H1 (cell line): Measurements from ENCODE around the gene ZNF385C. TPM values are rescaled to one million over a fixed set of nuclear protein-coding genes. Genes with fewer than 3 reads are reported as not detected.

Experiments used
- CTCF ChIA-PET: fragments of 300-600 bp; sonication (Branson Sonifier 250); formaldehyde crosslinking; loops from one replicate; lab custom pipeline; 2021; ENCODE audit not compliant: partially characterized antibody; lab: Charles Lee
- POLR2A ChIA-PET: fragments of 300-600 bp; sonication (Branson Sonifier 250); formaldehyde crosslinking; loops from one replicate; lab custom pipeline; 2021; ENCODE audit warnings: inconsistent platforms; ENCODE audit not compliant: partially characterized antibody; lab: Charles Lee
- DNase-seq, 2 experiments: peaks; one replicate each; pipeline versions ENCODE4 v3.0.0 to v3.0.0-alpha.2; 2010 to 2022; ENCODE audit warnings: low spot score in 2 of 2, low read depth in 1 of 2, mixed read lengths in 1 of 2
- FAIRE-seq: peaks from 2 replicates; lab custom pipeline; 2011; peaks lifted over from hg19 to GRCh38; lab: Jason Lieb, UNC
- H2AFZ ChIP-seq: 2 replicates; pipeline ENCODE4 v1.8.1; 2012; ENCODE audit warnings: low read length, inconsistent platforms
- H2AK5ac ChIP-seq: 2 replicates; pipeline ENCODE4 v1.6.1; 2013; ENCODE audit warnings: low read depth, low read length
- H2BK120ac ChIP-seq: replicated peaks from 2 replicates; pipeline ENCODE3; 2013; ENCODE audit warnings: low read depth, low read length, inconsistent platforms
- H2BK12ac ChIP-seq: 2 replicates; pipeline ENCODE4 v1.6.1; 2013; ENCODE audit warnings: low read depth, low read length
- H2BK15ac ChIP-seq: 2 replicates; pipeline ENCODE4 v1.6.1; 2013; ENCODE audit warnings: low read length
- H2BK20ac ChIP-seq: 2 replicates; pipeline ENCODE4 v1.6.1; 2013; ENCODE audit warnings: low read length
- H2BK5ac ChIP-seq: 2 replicates; pipeline ENCODE4 v1.6.1; 2013; ENCODE audit warnings: low read depth, low read length
- H3K14ac ChIP-seq: 2 replicates; pipeline ENCODE4 v1.6.1; 2013; ENCODE audit warnings: inconsistent platforms; ENCODE audit not compliant: insufficient read length
- H3K18ac ChIP-seq: 2 replicates; pipeline ENCODE4 v1.6.1; 2013; ENCODE audit warnings: low read length; ENCODE audit errors: extremely low read depth
- H3K23ac ChIP-seq: 2 replicates; pipeline ENCODE4 v1.6.1; 2013; ENCODE audit warnings: inconsistent platforms; ENCODE audit not compliant: insufficient read length
- H3K23me2 ChIP-seq: 2 replicates; pipeline ENCODE4 v1.6.1; 2013; ENCODE audit warnings: low read depth, low read length
- H3K27ac ChIP-seq: 2 replicates; pipeline ENCODE4 v1.6.1; 2011; ENCODE audit warnings: low read depth, low read length, inconsistent platforms
- H3K27me3 ChIP-seq, 4 experiments: replicated peaks in 1 of 4; 1 replicate in 1 of 4; 2 replicates in 3 of 4; pipeline versions ENCODE4 v1.6.1 to v1.8.1; 2011 to 2013; ENCODE audit warnings: low read length in 3 of 4, mild to moderate bottlenecking in 3 of 4, inconsistent platforms in 2 of 4, mixed read lengths in 2 of 4, moderate library complexity in 1 of 4; ENCODE audit not compliant: control insufficient read depth in 3 of 4, insufficient read depth in 3 of 4; ENCODE audit errors: extremely low read depth in 1 of 4
- H3K36me3 ChIP-seq, 4 experiments: 2 replicates each; pipeline versions ENCODE4 v1.6.1 to v1.8.1; 2011 to 2013; ENCODE audit warnings: mild to moderate bottlenecking in 4 of 4, low read length in 3 of 4, moderate library complexity in 2 of 4, control low read depth in 1 of 4, inconsistent platforms in 1 of 4; ENCODE audit not compliant: insufficient read depth in 4 of 4, control insufficient read depth in 2 of 4
- H3K4ac ChIP-seq: replicated peaks from 2 replicates; pipeline ENCODE3; 2013; ENCODE audit warnings: low read length, low read depth, mixed read lengths, inconsistent platforms; ENCODE audit not compliant: insufficient read length
- H3K4me1 ChIP-seq, 4 experiments: replicated peaks in 1 of 4; 1 replicate in 1 of 4; 2 replicates in 3 of 4; pipeline versions ENCODE4 v1.6.1 to v1.8.1; 2011 to 2013; ENCODE audit warnings: low read length in 3 of 4, inconsistent platforms in 2 of 4, mixed read lengths in 1 of 4; ENCODE audit not compliant: insufficient read depth in 4 of 4, control insufficient read depth in 3 of 4
- H3K4me2 ChIP-seq, 2 experiments: 2 replicates each; pipeline versions ENCODE4 v1.6.1 to v1.8.1; 2011 to 2013; ENCODE audit warnings: low read depth in 2 of 2, low read length in 2 of 2, control low read depth in 1 of 2, inconsistent platforms in 1 of 2, mild to moderate bottlenecking in 1 of 2; ENCODE audit not compliant: insufficient read depth in 1 of 2
- H3K4me3 ChIP-seq, 4 experiments: fragments of 200-600, 300-600 bp in 1 of 4; sonication (generic), shearing (Covaris generic), sonication (Bioruptor Twin) in 1 of 4; 2 replicates each; pipeline versions ENCODE4 v1.5.1 to v1.8.1; 2011 to 2016; ENCODE audit warnings: low read length in 4 of 4, low read depth in 3 of 4, control low read depth in 2 of 4, inconsistent platforms in 2 of 4, mild to moderate bottlenecking in 2 of 4, mixed read lengths in 1 of 4, moderate library complexity in 1 of 4; ENCODE audit not compliant: insufficient read depth in 2 of 4; ENCODE audit errors: extremely low read depth in 1 of 4
- H3K56ac ChIP-seq: replicated peaks from 2 replicates; pipeline ENCODE3; 2013; ENCODE audit warnings: low read depth, mild to moderate bottlenecking, mixed read lengths, low read length, inconsistent platforms; ENCODE audit not compliant: insufficient read length
- H3K79me1 ChIP-seq: 2 replicates; pipeline ENCODE4 v1.6.1; 2013; ENCODE audit warnings: low read depth, low read length, control low read depth
- H3K79me2 ChIP-seq, 2 experiments: 2 replicates each; pipeline versions ENCODE4 v1.6.1 to v1.8.1; 2012 to 2013; ENCODE audit warnings: low read length in 2 of 2, mild to moderate bottlenecking in 2 of 2, inconsistent platforms in 1 of 2; ENCODE audit not compliant: insufficient read depth in 2 of 2, control insufficient read depth in 1 of 2
- H3K9ac ChIP-seq, 4 experiments: replicated peaks in 1 of 4; 1 replicate in 1 of 4; 2 replicates in 3 of 4; pipeline versions ENCODE4 v1.6.1 to v1.8.1; 2011 to 2013; ENCODE audit warnings: low read depth in 3 of 4, low read length in 3 of 4, control low read depth in 2 of 4, mild to moderate bottlenecking in 2 of 4, moderate library complexity in 2 of 4, inconsistent platforms in 1 of 4; ENCODE audit errors: extremely low read depth in 1 of 4
- H3K9me3 ChIP-seq, 2 experiments: 2 replicates each; pipeline versions ENCODE4 v1.6.1 to v1.8.1; 2012 to 2013; ENCODE audit warnings: mild to moderate bottlenecking in 2 of 2, moderate library complexity in 2 of 2, control low read depth in 1 of 2, inconsistent platforms in 1 of 2, low read depth in 1 of 2, low read length in 1 of 2, mixed read lengths in 1 of 2; ENCODE audit not compliant: insufficient read depth in 2 of 2
- H4K20me1 ChIP-seq, 2 experiments: replicated peaks in 1 of 2; 2 replicates each; pipeline versions ENCODE3 to v1.8.1; 2011 to 2013; ENCODE audit warnings: inconsistent platforms in 2 of 2, low read length in 2 of 2, mild to moderate bottlenecking in 1 of 2; ENCODE audit not compliant: insufficient read depth in 2 of 2, control insufficient read depth in 1 of 2
- H4K5ac ChIP-seq: 2 replicates; pipeline ENCODE4 v1.6.1; 2013; ENCODE audit warnings: low read length, low read depth, mixed read lengths, inconsistent platforms; ENCODE audit not compliant: insufficient read length
- H4K8ac ChIP-seq: 2 replicates; pipeline ENCODE4 v1.8.0; 2013; ENCODE audit warnings: mild to moderate bottlenecking, moderate library complexity, low read length, inconsistent platforms; ENCODE audit not compliant: insufficient read depth; ENCODE audit errors: extremely low read depth
- H4K91ac ChIP-seq: replicated peaks from 2 replicates; pipeline ENCODE3; 2013; ENCODE audit warnings: low read length, mixed read lengths, inconsistent platforms; ENCODE audit not compliant: insufficient read length
- BRCA1 ChIP-seq: IDR thresholded peaks from 2 replicates; pipeline ENCODE4 v1.6.1; 2012; ENCODE audit warnings: low read depth, low read length, improper control_type of control experiment
- CBX8 ChIP-seq: fragments of 300-800, 300-1000 bp; sonication (generic); IDR thresholded peaks from 2 replicates; pipeline ENCODE4 v1.7.1; 2016; ENCODE audit warnings: low read depth, low read length, borderline replicate concordance
- GTF2F1 ChIP-seq: IDR thresholded peaks from 2 replicates; pipeline ENCODE4 v1.6.1; 2012; ENCODE audit warnings: low read depth, low read length, improper control_type of control experiment, borderline replicate concordance
- NRF1 ChIP-seq: IDR thresholded peaks from 2 replicates; pipeline ENCODE4 v1.6.1; 2011; ENCODE audit warnings: mild to moderate bottlenecking, low read depth, low read length, improper control_type of control experiment
- POU5F1 ChIP-seq: IDR thresholded peaks from 2 replicates; pipeline ENCODE4 v1.6.1; 2011; ENCODE audit warnings: low read depth, mild to moderate bottlenecking, low read length, moderate library complexity
- RAD21 ChIP-seq, 2 experiments: IDR thresholded peaks in 1 of 2; conservative IDR thresholded peaks in 1 of 2; 2 replicates each; pipeline ENCODE4 v1.6.1; 2011; ENCODE audit warnings: low read depth in 2 of 2, low read length in 2 of 2, improper control_type of control experiment in 1 of 2, inconsistent platforms in 1 of 2, mild to moderate bottlenecking in 1 of 2, moderate library complexity in 1 of 2
- RBBP5 ChIP-seq: IDR thresholded peaks from 2 replicates; pipeline ENCODE4 v1.7.1; 2012; ENCODE audit warnings: low read depth, mild to moderate bottlenecking, inconsistent platforms, low read length, moderate library complexity, borderline replicate concordance
- RFX5 ChIP-seq: IDR thresholded peaks from 2 replicates; pipeline ENCODE4 v1.6.1; 2011; ENCODE audit warnings: low read depth, low read length, improper control_type of control experiment, borderline replicate concordance
- SAP30 ChIP-seq: fragments of 300-600 bp; sonication (generic); IDR thresholded peaks from 2 replicates; pipeline ENCODE4 v1.7.1; 2012; ENCODE audit warnings: low read length, moderate library complexity, mild to moderate bottlenecking, inconsistent platforms; ENCODE audit not compliant: insufficient read depth, insufficient replicate concordance
- SUZ12 ChIP-seq: fragments of 200-600 bp; sonication (generic); IDR thresholded peaks from 2 replicates; pipeline ENCODE4 v1.6.1; 2012; ENCODE audit warnings: mild to moderate bottlenecking, inconsistent platforms, low read length, moderate library complexity, mixed read lengths
- TCF12 ChIP-seq: IDR thresholded peaks from 2 replicates; pipeline ENCODE4 v1.6.1; 2011; ENCODE audit warnings: low read depth, mild to moderate bottlenecking, low read length
- WGBS, 2 experiments: shearing (Covaris generic) in 1 of 2; methylation state at CpG; one replicate each; pipeline versions ENCODE4 v1.1.6 to v1.1.7; 2013 to 2015; ENCODE audit warnings: low lambda C conversion rate in 2 of 2, mixed read lengths in 2 of 2, inconsistent platforms in 1 of 2, low coverage in 1 of 2, missing lambda C conversion rate in 1 of 2; ENCODE audit not compliant: insufficient replicate concordance in 2 of 2, insufficient coverage in 1 of 2, insufficient read length in 1 of 2; ENCODE audit errors: extremely low coverage in 1 of 2, missing lambda C conversion rate in 1 of 2; 5-methylcytosine and 5-hydroxymethylcytosine counted together
- polyA plus RNA-seq, 7 experiments: library from polyadenylated mRNA; depleted of rRNA in 3 of 7; stranded (reverse) in 5 of 7; unstranded in 2 of 7; fragments of >200 nt in 5 of 7; fragments of 200-250 nt in 2 of 7; gene quantifications; 1 replicate in 5 of 7; 2 replicates in 1 of 7; 4 replicates in 1 of 7; pipeline versions ENCODE4 v1.2.1 to v1.2.3, GENCODE V29; 2011 to 2013; ENCODE audit warnings: missing spikeins in 2 of 7, mixed read lengths in 2 of 7
- total RNA-seq: library from RNA; stranded (reverse); fragmentation: NEBNext Ultra II Directional; extraction: Animal tissue kit (Norgen Biotek cat#: 25700); gene quantifications from 2 replicates; pipeline ENCODE4 v1.2.1, GENCODE V29; 2021
- TF ChIP-seq, protein P1 (sequence below): IDR thresholded peaks from 2 replicates; pipeline ENCODE4 v1.6.1; 2012; ENCODE audit warnings: inconsistent platforms

ZNF385C gene
- total and polyA plus RNA-seq, 2 of the 8 experiments (the other 6 are each of a cell fraction or from before 2014, with no cell fraction given), result 3.9 to 6.1 TPM

DNA sequence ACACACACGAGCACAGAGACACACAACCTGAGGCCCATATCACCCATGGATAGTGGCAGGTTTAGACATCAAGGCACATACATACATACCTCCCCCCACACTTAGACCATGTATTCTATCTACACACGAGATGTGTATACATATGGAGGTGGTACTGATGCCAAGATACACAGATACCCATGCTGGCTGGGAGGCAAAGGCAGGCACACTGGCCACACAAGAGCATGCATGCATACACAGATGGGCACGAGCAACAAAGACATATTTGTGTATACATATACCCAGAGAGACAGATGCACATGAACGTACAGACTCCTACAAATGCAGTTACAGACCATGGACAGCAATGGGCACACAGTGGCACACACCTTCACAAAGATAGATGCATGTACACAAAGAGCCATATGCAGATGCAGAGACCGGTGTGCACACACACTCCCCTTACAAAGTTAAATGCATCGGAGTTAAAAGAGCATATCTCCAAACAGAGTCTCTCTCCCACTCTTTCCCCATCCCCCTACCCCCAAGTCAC is 45.9 kb downstream of the ZNF385C start:
- ChIA-PET POLR2A (interaction anchor here (1.6 to 1.9 kb wide), 2 partner anchors 9 to 11 kb away, joined by 4 read pairs; no protein-coding TSS in a partner anchor), CTCF (interaction anchor here (0.9 to 17.0 kb wide), 5 partner anchors 14 to 61 kb away, joined by 5 to 381 read pairs (median 8); partner anchors contain the start of genes DHX58, HSPB9, KAT2A and ZNF385C)
- Histone ChIP-seq H2BK20ac (no peak overlapping the region), H3K18ac (no peak overlapping the region), H3K27ac (no peak overlapping the region), H3K56ac (no peak overlapping the region), H4K20me1 (no peaks in the 10 kb centered on the region), H3K4me2 (no peak overlapping the region), H2AK5ac (0 out of 2 replicates have a peak overlapping the region, but pooled peaks have one; percentile 54), H2BK15ac (no peak overlapping the region), H3K4me3 (no peak overlapping the region), H3K36me3 (no peaks in the 10 kb centered on the region), H4K5ac (no peak overlapping the region), H3K79me2 (no peaks in the 10 kb centered on the region), H2BK120ac (peak overlapping the region; percentile 24), H3K23me2 (peaks cover 8% of the 10 kb centered on the region; the same call in 1 of the 2 replicates), H2BK12ac (no peak overlapping the region), H3K27me3 (peaks cover 0 to 4% (median 1%) of the 10 kb centered on the region in 4 experiments; a peak in 3 of 7 replicates), H4K8ac (no peak overlapping the region; the same call in 1 of the 2 replicates), H3K4me1 (peaks cover 0 to 28% (median 14%) of the 10 kb centered on the region in 4 experiments; a peak in 6 of 7 replicates), H3K4ac (no peak overlapping the region), H3K9ac (no peak overlapping the region), H2BK5ac (no peak overlapping the region), H3K9me3 (no peaks in the 10 kb centered on the region), H2AFZ (no peak overlapping the region), H3K23ac (no peak overlapping the region), H3K79me1 (no peaks in the 10 kb centered on the region), H3K14ac (no peak overlapping the region), H4K91ac (peak overlapping the region; percentile 20)
- 87% methylated on average over 6 of the region's 6 CpGs; no CpG with 5 or more reads in 1 of the 2 experiments for WGBS, 2 experiments
- DNase-seq, result no peak
- TF ChIP-seq SAP30 (no peak), TCF12 (no peak), BRCA1 (no peak), SUZ12 (no peak), RAD21 (IDR thresholded peaks at IDR 0.05 in 1 of 2, conservative IDR thresholded peaks at IDR 0.05 in 1 of 2; ENCODE audit: low read depth in 2 of 2, low read length in 2 of 2) (no peak), RFX5 (no peak), GTF2F1 (no peak), NRF1 (no peak), RBBP5 (no peak), CBX8 (no peak), POU5F1 (no peak)
- TF ChIP-seq, protein P1, sequence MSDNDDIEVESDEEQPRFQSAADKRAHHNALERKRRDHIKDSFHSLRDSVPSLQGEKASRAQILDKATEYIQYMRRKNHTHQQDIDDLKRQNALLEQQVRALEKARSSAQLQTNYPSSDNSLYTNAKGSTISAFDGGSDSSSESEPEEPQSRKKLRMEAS, result no peak
- no peak for FAIRE-seq
